Measurements from ENCODE around the gene IL36A. TPM values are rescaled to one million over a fixed set of nuclear protein-coding genes. Genes with fewer than 3 reads are reported as not detected.

The IL36A gene
- total and polyA plus RNA-seq, 7 donors = not detected

DNA sequence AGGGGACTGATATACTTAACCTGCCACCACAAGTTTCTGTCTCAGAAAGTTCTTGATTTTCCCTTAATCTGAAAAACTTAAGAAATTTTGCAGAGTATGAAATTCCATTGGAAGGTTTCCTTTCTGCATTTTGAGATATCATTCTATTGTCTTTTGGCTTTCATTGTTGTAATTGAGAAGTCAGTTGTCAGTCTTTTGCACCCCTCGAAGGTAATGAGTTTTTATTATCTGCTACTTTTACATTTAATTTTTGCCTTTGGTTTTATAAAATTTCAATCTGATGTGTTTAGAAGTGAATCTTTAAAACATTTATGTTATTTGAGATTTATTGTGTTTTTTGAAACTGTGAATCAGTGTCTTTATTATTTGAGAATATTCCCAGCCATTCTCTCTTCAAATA, 4.8 kb upstream of the IL36A start:
- TF ChIP-seq, protein P1, sequence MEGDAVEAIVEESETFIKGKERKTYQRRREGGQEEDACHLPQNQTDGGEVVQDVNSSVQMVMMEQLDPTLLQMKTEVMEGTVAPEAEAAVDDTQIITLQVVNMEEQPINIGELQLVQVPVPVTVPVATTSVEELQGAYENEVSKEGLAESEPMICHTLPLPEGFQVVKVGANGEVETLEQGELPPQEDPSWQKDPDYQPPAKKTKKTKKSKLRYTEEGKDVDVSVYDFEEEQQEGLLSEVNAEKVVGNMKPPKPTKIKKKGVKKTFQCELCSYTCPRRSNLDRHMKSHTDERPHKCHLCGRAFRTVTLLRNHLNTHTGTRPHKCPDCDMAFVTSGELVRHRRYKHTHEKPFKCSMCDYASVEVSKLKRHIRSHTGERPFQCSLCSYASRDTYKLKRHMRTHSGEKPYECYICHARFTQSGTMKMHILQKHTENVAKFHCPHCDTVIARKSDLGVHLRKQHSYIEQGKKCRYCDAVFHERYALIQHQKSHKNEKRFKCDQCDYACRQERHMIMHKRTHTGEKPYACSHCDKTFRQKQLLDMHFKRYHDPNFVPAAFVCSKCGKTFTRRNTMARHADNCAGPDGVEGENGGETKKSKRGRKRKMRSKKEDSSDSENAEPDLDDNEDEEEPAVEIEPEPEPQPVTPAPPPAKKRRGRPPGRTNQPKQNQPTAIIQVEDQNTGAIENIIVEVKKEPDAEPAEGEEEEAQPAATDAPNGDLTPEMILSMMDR (IDR thresholded peaks at IDR 0.05) = no peak
- no peak for TF ChIP-seq POLR2AphosphoS5 (IDR thresholded peaks at IDR 0.05)
- no peak for TF ChIP-seq POLR2A (IDR thresholded peaks at IDR 0.05)
- TF ChIP-seq EP300 (IDR thresholded peaks at IDR 0.05) = no peak
- 61 to 89% methylated on average over 1 of the region's 1 CpG for WGBS, 2 donors
- no peak overlapping the region for H3K27ac ChIP-seq
- H3K4me1 ChIP-seq = no peaks in the 10 kb centered on the region
- no peak overlapping the region for H3K4me3 ChIP-seq
- DNase-seq = no peak
- peaks cover 0 to 13% (median 4%) of the 10 kb centered on the region in 4 donors for H3K9me3 ChIP-seq
- no peaks in the 10 kb centered on the region for H3K36me3 ChIP-seq
- no peaks in the 10 kb centered on the region for H3K27me3 ChIP-seq
- intact Hi-C loops (cut with DNase I) = no loop called here

DNA sequence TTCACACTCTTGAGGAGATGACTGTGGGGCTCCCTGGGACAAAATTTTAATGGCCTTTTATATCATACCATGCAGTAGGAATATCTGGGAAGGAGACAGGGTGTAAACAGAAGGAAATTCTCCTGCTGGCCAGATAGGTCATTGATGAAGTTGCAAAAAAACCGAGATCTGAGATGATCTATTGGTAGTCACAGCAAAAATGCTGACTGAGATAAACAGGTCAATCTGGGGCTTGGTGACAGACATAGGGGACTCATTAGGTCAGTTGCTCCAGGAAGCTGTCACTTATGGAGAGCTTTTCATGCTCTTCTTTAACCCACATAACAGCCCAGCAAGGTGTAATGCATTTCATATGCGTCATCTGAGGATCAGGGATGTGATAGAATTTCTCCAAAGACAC, 2.6 kb upstream of the IL36A start:
- Histone ChIP-seq H3K4me1 (no peaks in the 10 kb centered on the region), H3K36me3 (no peaks in the 10 kb centered on the region), H3K27ac (no peak overlapping the region), H3K4me3 (no peak overlapping the region), H3K9me3 (peaks cover 0 to 13% (median 4%) of the 10 kb centered on the region in 4 donors), H3K27me3 (no peaks in the 10 kb centered on the region)
- TF ChIP-seq POLR2A (IDR thresholded peaks at IDR 0.05) (no peak), POLR2AphosphoS5 (IDR thresholded peaks at IDR 0.05) (no peak), EP300 (IDR thresholded peaks at IDR 0.05) (no peak)
- TF ChIP-seq, protein P1 (IDR thresholded peaks at IDR 0.05) = no peak
- no peak for DNase-seq
- 75 to 78% methylated on average over 2 of the region's 2 CpGs for WGBS, 2 donors
- intact Hi-C loops (cut with DNase I) = no loop called here

DNA sequence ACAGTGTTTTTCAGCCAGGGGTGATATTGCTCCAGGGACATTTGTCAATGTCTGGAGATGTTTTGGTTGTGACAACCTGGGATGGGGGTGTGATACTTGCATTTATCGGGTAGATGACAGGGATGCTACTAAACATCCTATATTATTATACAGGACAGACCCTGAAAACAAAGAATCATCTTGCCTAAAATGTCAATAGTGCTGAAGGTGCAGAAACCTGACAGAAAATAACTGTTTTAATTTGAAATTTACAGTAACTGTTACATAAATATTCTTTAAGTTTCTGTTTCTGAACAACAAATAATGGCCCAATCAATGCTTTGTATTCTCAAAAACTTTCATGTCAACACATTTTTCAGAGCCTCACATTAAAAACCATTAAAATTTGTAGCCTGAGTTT, 2.0 kb downstream of the IL36A start:
- intact Hi-C loops (cut with DNase I) = no loop called here
- no peaks in the 10 kb centered on the region for H3K9me3 ChIP-seq
- no peaks in the 10 kb centered on the region for H3K4me1 ChIP-seq
- H3K4me3 ChIP-seq = no peak overlapping the region
- TF ChIP-seq EP300 (IDR thresholded peaks at IDR 0.05) = no peak
- no peak for TF ChIP-seq POLR2AphosphoS5 (IDR thresholded peaks at IDR 0.05)
- TF ChIP-seq, protein P1 (IDR thresholded peaks at IDR 0.05) = no peak
- no peak for TF ChIP-seq POLR2A (IDR thresholded peaks at IDR 0.05)
- no peak overlapping the region for H3K27ac ChIP-seq
- H3K27me3 ChIP-seq = no peaks in the 10 kb centered on the region
- H3K36me3 ChIP-seq = no peaks in the 10 kb centered on the region
- WGBS, 2 donors = 69 to 84% methylated on average over 1 of the region's 1 CpG
- DNase-seq = no peak

DNA sequence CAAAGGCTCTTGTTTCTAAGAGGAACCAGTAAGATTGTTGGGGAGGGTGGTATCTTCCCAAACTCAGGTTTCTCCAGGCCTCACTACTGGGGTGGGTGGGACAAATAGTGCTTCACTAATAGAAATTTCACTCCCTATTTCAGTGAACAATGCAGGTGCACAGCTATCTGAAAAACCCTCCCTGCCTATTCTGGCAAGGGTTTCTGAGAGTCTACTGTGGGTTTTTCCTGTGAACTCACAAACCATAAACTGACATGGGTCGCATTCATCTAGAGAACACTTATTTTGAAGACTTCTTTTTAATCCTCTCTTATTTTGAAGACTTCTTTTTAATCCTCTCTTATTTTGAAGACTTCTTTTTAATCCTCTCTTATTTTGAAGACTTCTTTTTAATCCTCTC, 4.4 kb downstream of the IL36A start:
- H3K27ac ChIP-seq = no peak overlapping the region
- DNase-seq = no peak
- H3K27me3 ChIP-seq = no peaks in the 10 kb centered on the region
- intact Hi-C loops (cut with DNase I) = no loop called here
- no peaks in the 10 kb centered on the region for H3K36me3 ChIP-seq
- WGBS, 2 donors = 74 to 76% methylated on average over 1 of the region's 1 CpG
- no peaks in the 10 kb centered on the region for H3K4me1 ChIP-seq
- TF ChIP-seq, protein P1 (IDR thresholded peaks at IDR 0.05) = no peak
- TF ChIP-seq POLR2AphosphoS5 (IDR thresholded peaks at IDR 0.05) (no peak), EP300 (IDR thresholded peaks at IDR 0.05) (no peak), POLR2A (IDR thresholded peaks at IDR 0.05) (no peak)
- H3K4me3 ChIP-seq = no peak overlapping the region
- H3K9me3 ChIP-seq = no peaks in the 10 kb centered on the region

DNA sequence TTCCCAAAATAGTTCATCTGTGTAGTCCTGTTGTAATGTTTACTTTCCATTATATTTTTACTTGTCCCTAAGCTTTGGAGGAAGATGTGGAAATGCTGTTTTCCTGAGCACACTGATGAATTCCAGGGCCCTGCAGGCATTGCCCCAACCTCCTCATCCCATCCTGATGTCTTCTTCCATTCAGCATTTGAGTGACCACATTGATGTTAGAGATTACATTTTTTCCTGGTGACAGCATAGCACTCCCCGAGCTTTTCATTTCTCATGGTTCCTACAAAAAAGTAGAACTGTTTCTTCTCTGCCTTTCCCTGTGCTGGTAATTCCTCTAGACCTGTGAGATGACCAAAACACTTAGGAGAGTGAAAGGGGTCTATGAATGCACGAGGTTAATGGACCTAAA, 4.8 kb downstream of the IL36A start:
- 47 to 55% methylated on average over 2 of the region's 2 CpGs for WGBS, 2 donors
- TF ChIP-seq POLR2A (IDR thresholded peaks at IDR 0.05) (no peak), EP300 (IDR thresholded peaks at IDR 0.05) (no peak), POLR2AphosphoS5 (IDR thresholded peaks at IDR 0.05) (no peak)
- TF ChIP-seq, protein P1 (IDR thresholded peaks at IDR 0.05) = no peak
- Histone ChIP-seq H3K4me3 (no peak overlapping the region), H3K4me1 (no peaks in the 10 kb centered on the region), H3K36me3 (no peaks in the 10 kb centered on the region), H3K9me3 (no peaks in the 10 kb centered on the region), H3K27me3 (no peaks in the 10 kb centered on the region), H3K27ac (no peak overlapping the region)
- intact Hi-C loops (cut with DNase I) = no loop called here
- no peak for DNase-seq

All from sigmoid colon (tissue), 7 donors.